Testis (tissue), 3 donors: Measurements from ENCODE around the gene MYO18B. TPM values are rescaled to one million over a fixed set of nuclear protein-coding genes. Genes with fewer than 3 reads are reported as not detected.

Experiments used
- DNase-seq: peaks from one replicate; pipeline ENCODE4 v3.0.0-alpha.2; 2019
- H3K27ac ChIP-seq, 2 donors: fragments of 200-600 bp; sonication (generic); one replicate each; pipeline ENCODE4 v1.5.1; 2019
- H3K27me3 ChIP-seq: fragments of 200-600 bp; sonication (generic); one replicate; pipeline ENCODE4 v1.5.1; 2019
- H3K36me3 ChIP-seq: fragments of 200-600 bp; sonication (generic); one replicate; pipeline ENCODE4 v1.5.1; 2017; ENCODE audit warnings: low read depth; ENCODE audit errors: missing control alignments
- H3K4me1 ChIP-seq: fragments of 200-600 bp; sonication (generic); one replicate; pipeline ENCODE4 v1.5.1; 2019
- H3K4me3 ChIP-seq, 2 donors: fragments of 200-600 bp; sonication (generic); one replicate each; pipeline ENCODE4 v1.5.1; 2017 to 2019
- H3K9me3 ChIP-seq: fragments of 200-600 bp; sonication (generic); one replicate; pipeline ENCODE4 v1.5.1; 2017
- CTCF ChIP-seq, 3 experiments: fragments of 450-650 bp in 2 of 3; fragments of 200-600 bp in 1 of 3; sonication (generic) in 1 of 3; IDR thresholded peaks; one replicate each; pipeline ENCODE4 v1.5.1; 2016 to 2019; ENCODE audit warnings: antibody characterized with exemption in 3 of 3, mild to moderate bottlenecking in 2 of 3, moderate library complexity in 1 of 3
- POLR2A ChIP-seq: fragments of 450-650 bp; IDR thresholded peaks from one replicate; pipeline ENCODE4 v1.6.1; 2017; ENCODE audit warnings: antibody characterized with exemption, mild to moderate bottlenecking, moderate library complexity
- WGBS, 2 donors: methylation state at CpG; one replicate each; pipeline ENCODE4 v1.1.5; 2018; 5-methylcytosine and 5-hydroxymethylcytosine counted together
- intact Hi-C: fragments of 100-400 bp; cut with DNase I; formaldehyde crosslinking; loops from one replicate; pipeline ENCODE4 v1.15.1; 2023; ENCODE audit warnings: low total_unique reads
- polyA plus RNA-seq: library from polyadenylated mRNA; stranded (reverse); fragments of 350-450 nt; fragmentation: Illumina TruSeq; extraction: RNeasy Lipid Tissue Mini Kit (QIAGEN cat#74804); gene quantifications from one replicate; pipeline ENCODE4 v1.2.3, GENCODE V29; 2014; ENCODE audit warnings: low read depth, low replicate concordance; ENCODE audit not compliant: insufficient read depth
- total RNA-seq, 2 donors: library from RNA; depleted of rRNA; stranded (reverse); fragments of >200 nt; gene quantifications; one replicate each; pipeline ENCODE4 v1.2.3, GENCODE V29; 2016

MYO18B gene
- total and polyA plus RNA-seq, 3 donors from 2014 or later: 23.6 to 40.3 (median 28.6) TPM

GRCh38 chr22:26038365-26038764 is 296.4 kb downstream of the MYO18B start:
- intact Hi-C loops: no loop called here
- Histone ChIP-seq H3K36me3 (no peaks in the 10 kb centered on the region), H3K4me3 (no peak overlapping the region), H3K9me3 (no peaks in the 10 kb centered on the region), H3K27me3 (no peaks in the 10 kb centered on the region), H3K27ac (no peak overlapping the region), H3K4me1 (no peaks in the 10 kb centered on the region)
- no peak for TF ChIP-seq POLR2A
- TF ChIP-seq CTCF (IDR thresholded peaks at IDR 0.05): no peak
- 41 to 76% methylated on average over 3 to 4 of the region's 4 CpGs for WGBS, 2 donors
- no peak for DNase-seq

- whole genome bisulfite sequencing, 2 donors: 71% methylated on average over 4 of the region's 4 CpGs
- TF ChIP-seq POLR2A: no peak
- TF ChIP-seq CTCF (IDR thresholded peaks at IDR 0.05): no peak
Observed at GRCh38 chr22:26041931-26042330, 299.9 kb downstream of the MYO18B start.

GRCh38 chr22:26043031-26043430 is 301.0 kb downstream of the MYO18B start:
- WGBS, 2 donors: 78 to 79% methylated on average over 2 of the region's 2 CpGs
- H3K4me1 ChIP-seq: no peaks in the 10 kb centered on the region
- no peak for TF ChIP-seq CTCF (IDR thresholded peaks at IDR 0.05)
- no peak for TF ChIP-seq POLR2A
- no peaks in the 10 kb centered on the region for H3K36me3 ChIP-seq
- no peak for DNase-seq
- no peaks in the 10 kb centered on the region for H3K9me3 ChIP-seq
- intact Hi-C loops: no loop called here
- H3K27me3 ChIP-seq: no peaks in the 10 kb centered on the region
- H3K4me3 ChIP-seq: no peak overlapping the region
- H3K27ac ChIP-seq: no peak overlapping the region

More at GRCh38 chr22:26041931-26042330, 299.9 kb downstream of the MYO18B start:
- DNase-seq: no peak
- H3K4me3 ChIP-seq: no peak overlapping the region
- no peak overlapping the region for H3K27ac ChIP-seq
- intact Hi-C loops: no loop called here
- H3K36me3 ChIP-seq: no peaks in the 10 kb centered on the region
- no peaks in the 10 kb centered on the region for H3K27me3 ChIP-seq
- no peaks in the 10 kb centered on the region for H3K4me1 ChIP-seq
- H3K9me3 ChIP-seq: no peaks in the 10 kb centered on the region

- DNase-seq: no peak
- no peaks in the 10 kb centered on the region for H3K36me3 ChIP-seq
- H3K27me3 ChIP-seq: no peaks in the 10 kb centered on the region
- H3K9me3 ChIP-seq: no peaks in the 10 kb centered on the region
- H3K27ac ChIP-seq: no peak overlapping the region
- no peaks in the 10 kb centered on the region for H3K4me1 ChIP-seq
- intact Hi-C loops: no loop called here
- no peak for TF ChIP-seq POLR2A
- TF ChIP-seq CTCF (IDR thresholded peaks at IDR 0.05): no peak
- H3K4me3 ChIP-seq: no peak overlapping the region
- WGBS, 2 donors: 88 to 96% methylated on average over 2 of the region's 2 CpGs
Observed at GRCh38 chr22:26045051-26045450, 303.1 kb downstream of the MYO18B start.

- no peak overlapping the region for H3K4me3 ChIP-seq
- no peak for TF ChIP-seq CTCF (IDR thresholded peaks at IDR 0.05)
- TF ChIP-seq POLR2A: no peak
- 80 to 84% methylated on average over 3 of the region's 3 CpGs for WGBS, 2 donors
- intact Hi-C loops: no loop called here
- no peaks in the 10 kb centered on the region for H3K4me1 ChIP-seq
- no peak for DNase-seq
- H3K27ac ChIP-seq: no peak overlapping the region
- H3K27me3 ChIP-seq: no peaks in the 10 kb centered on the region
- H3K36me3 ChIP-seq: no peaks in the 10 kb centered on the region
- H3K9me3 ChIP-seq: no peaks in the 10 kb centered on the region
Observed at GRCh38 chr22:26045860-26046259, 303.9 kb downstream of the MYO18B start.
